ENCODE data around the gene SMIM43.

GRCh38 chr4:121796283-121796682, 31.3 kb upstream of the SMIM43 start:
- no peak for TF ChIP-seq EZH2 (IDR thresholded peaks at IDR 0.05; ENCODE audit: borderline replicate concordance, insufficient read depth, low read depth, low read length, poor library complexity, severe bottlenecking)
- TF ChIP-seq CTCF (IDR thresholded peaks at IDR 0.05): no peak

Measured in B cell (primary cell).